Hepatocyte (in vitro differentiated cells): ENCODE results near the gene ADAMTSL1.

Experiments
- CTCF ChIP-seq: fragments of 200-600 bp; sonication (generic); IDR thresholded peaks from 2 replicates; pipeline ENCODE4 v1.5.1; 2016; ENCODE audit warnings: antibody characterized with exemption, mild to moderate bottlenecking; ENCODE audit not compliant: poor library complexity
- EZH2 ChIP-seq: fragments of 200-600 bp; sonication (generic); IDR thresholded peaks from 2 replicates; pipeline ENCODE4 v1.6.1; 2016; ENCODE audit warnings: antibody characterized with exemption, mild to moderate bottlenecking, borderline replicate concordance
- EZH2phosphoT487 ChIP-seq: fragments of 200-600 bp; sonication (generic); IDR thresholded peaks from one replicate; pipeline ENCODE4 v1.6.1; 2018; ENCODE audit warnings: antibody characterized with exemption, mild to moderate bottlenecking, low read depth, moderate library complexity; ENCODE audit not compliant: unreplicated experiment, severe bottlenecking

GRCh38 chr9:18923167-18923566, 449.2 kb downstream of the ADAMTSL1 start:
- TF ChIP-seq CTCF = no peak
- no peak for TF ChIP-seq EZH2
- TF ChIP-seq EZH2phosphoT487 = no peak
